ENCODE data around the gene SLC7A14.

- TF ChIP-seq EZH2 (IDR thresholded peaks at IDR 0.05; ENCODE audit: insufficient read depth, poor library complexity, severe bottlenecking) (no peak), EZH2phosphoT487 (IDR thresholded peaks at IDR 0.05; ENCODE audit: insufficient read depth, low read depth) (no peak)
Observed at GRCh38 chr3:170410428-170411029, 175.3 kb downstream of the SLC7A14 start.

Data from GM23248 (cell line).